ENCODE data around the gene NBAS.

DNA sequence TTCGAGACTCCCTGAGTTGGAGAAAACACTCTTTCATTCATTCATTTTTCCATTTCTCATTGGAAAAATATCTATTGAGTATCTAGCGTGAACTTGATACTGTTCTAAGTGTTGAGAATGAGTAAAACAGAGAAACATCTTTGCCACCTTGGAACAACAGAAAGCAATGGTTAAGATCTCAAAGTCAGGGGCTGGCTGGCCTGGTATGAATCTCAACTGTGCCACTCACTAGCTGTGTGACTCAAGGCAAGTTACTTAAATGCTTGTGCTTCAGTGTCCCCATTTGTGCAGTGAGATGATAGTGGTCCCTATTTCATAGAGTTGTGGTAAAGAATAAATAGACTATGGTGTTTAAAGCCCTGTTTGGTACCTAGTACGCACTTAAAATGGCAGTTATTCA is 415.2 kb downstream of the NBAS start:
- no peak for TF ChIP-seq POLR2A (IDR thresholded peaks at IDR 0.05)
- TF ChIP-seq, protein P1, sequence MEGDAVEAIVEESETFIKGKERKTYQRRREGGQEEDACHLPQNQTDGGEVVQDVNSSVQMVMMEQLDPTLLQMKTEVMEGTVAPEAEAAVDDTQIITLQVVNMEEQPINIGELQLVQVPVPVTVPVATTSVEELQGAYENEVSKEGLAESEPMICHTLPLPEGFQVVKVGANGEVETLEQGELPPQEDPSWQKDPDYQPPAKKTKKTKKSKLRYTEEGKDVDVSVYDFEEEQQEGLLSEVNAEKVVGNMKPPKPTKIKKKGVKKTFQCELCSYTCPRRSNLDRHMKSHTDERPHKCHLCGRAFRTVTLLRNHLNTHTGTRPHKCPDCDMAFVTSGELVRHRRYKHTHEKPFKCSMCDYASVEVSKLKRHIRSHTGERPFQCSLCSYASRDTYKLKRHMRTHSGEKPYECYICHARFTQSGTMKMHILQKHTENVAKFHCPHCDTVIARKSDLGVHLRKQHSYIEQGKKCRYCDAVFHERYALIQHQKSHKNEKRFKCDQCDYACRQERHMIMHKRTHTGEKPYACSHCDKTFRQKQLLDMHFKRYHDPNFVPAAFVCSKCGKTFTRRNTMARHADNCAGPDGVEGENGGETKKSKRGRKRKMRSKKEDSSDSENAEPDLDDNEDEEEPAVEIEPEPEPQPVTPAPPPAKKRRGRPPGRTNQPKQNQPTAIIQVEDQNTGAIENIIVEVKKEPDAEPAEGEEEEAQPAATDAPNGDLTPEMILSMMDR (IDR thresholded peaks at IDR 0.05): no peak

Data from ovary (tissue), 3 donors.